G401.6 (cell line): ENCODE measurements around the gene PTPN7.

ENCODE experiments used
- FAIRE-seq: peaks from 2 replicates; lab custom pipeline; 2012; peaks lifted over from hg19 to GRCh38; lab: Jason Lieb, UNC

Gene PTPN7

GRCh38 chr1:202105571-202106339, 54.6 kb downstream of the PTPN7 start:
- no peak for FAIRE-seq

- FAIRE-seq = no peak
Measured at GRCh38 chr1:202104073-202104472, 56.3 kb downstream of the PTPN7 start.

DNA sequence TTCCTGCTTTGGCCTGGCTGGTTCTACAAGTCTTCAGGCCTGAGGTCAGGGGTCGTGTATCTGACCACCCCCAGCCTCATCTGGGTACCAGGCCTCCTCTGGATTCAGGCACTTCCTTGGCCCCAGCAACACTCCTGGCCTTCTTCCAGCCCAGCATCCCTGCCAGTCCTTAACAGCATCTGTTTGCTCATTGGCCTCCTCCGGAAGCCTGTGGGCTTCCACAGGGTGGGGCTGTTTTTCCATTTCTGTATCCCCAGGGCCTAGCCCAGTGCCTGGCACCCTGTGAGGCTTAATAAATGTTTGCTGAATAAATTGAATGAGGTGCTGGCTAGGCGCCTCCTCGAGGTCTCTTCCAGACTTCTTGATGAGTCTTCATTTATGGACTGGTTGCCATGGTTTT, 59.2 kb downstream of the PTPN7 start:
- no peak for FAIRE-seq
